T-cell (primary cell): ENCODE measurements around the gene CYSLTR2. TPM values are rescaled to one million over a fixed set of nuclear protein-coding genes. Genes with fewer than 3 reads are reported as not detected.

Experiments used
- ATAC-seq, 4 experiments: fragments of 200-7000 bp in 3 of 4; fragments of 150-1000 bp in 1 of 4; cut with Tn5 transposase; replicated peaks in 1 of 4; 1 replicate in 3 of 4; 2 replicates in 1 of 4; pipeline ENCODE4 v1.10.0; 2021; ENCODE audit warnings: moderate library complexity in 3 of 4, mild to moderate bottlenecking in 2 of 4, moderate number of reproducible peaks in 1 of 4
- CTCF ChIA-PET, 2 donors: fragments of 300-600 bp; sonication (Branson Sonifier 250); formaldehyde crosslinking; loops; one replicate each; lab custom pipeline; 2022; ENCODE audit warnings: antibody characterized with exemption in 2 of 2; lab: Charles Lee
- POLR2A ChIA-PET, 2 donors: fragments of 300-600 bp; sonication (Branson Sonifier 250); formaldehyde crosslinking; loops; one replicate each; lab custom pipeline; 2022; ENCODE audit warnings: antibody characterized with exemption in 2 of 2; lab: Charles Lee
- DNase-seq, 35 experiments: peaks; one replicate each; pipeline versions ENCODE4 v3.0.0 to v3.0.0-alpha.2; 2013 to 2023
- H3K27ac ChIP-seq: one replicate; pipeline ENCODE4 v1.5.1; 2013; ENCODE audit warnings: low read length
- H3K27me3 ChIP-seq, 2 experiments: replicated peaks in 1 of 2; 1 replicate in 1 of 2; 2 replicates in 1 of 2; pipeline versions ENCODE4 v1.6.1 to v1.7.0; 2013; ENCODE audit warnings: low read length in 1 of 2, mixed read lengths in 1 of 2; ENCODE audit not compliant: control insufficient read depth in 2 of 2, insufficient read depth in 2 of 2; ENCODE audit errors: extremely low read depth in 1 of 2
- H3K36me3 ChIP-seq, 2 donors: 1 replicate in 1 of 2; 2 replicates in 1 of 2; pipeline versions ENCODE4 v1.6.1 to v1.7.0; 2013; ENCODE audit warnings: low read length in 1 of 2; ENCODE audit not compliant: control insufficient read depth in 2 of 2, insufficient read depth in 1 of 2; ENCODE audit errors: extremely low read depth in 1 of 2
- H3K4me1 ChIP-seq, 2 experiments: 1 replicate in 1 of 2; 2 replicates in 1 of 2; pipeline versions ENCODE4 v1.6.1 to v1.7.0; 2013; ENCODE audit warnings: low read length in 2 of 2, mixed read lengths in 1 of 2; ENCODE audit not compliant: insufficient read depth in 2 of 2, control insufficient read depth in 1 of 2; ENCODE audit errors: extremely low read depth in 1 of 2
- H3K4me3 ChIP-seq, 2 donors: 1 replicate in 1 of 2; 2 replicates in 1 of 2; pipeline versions ENCODE4 v1.5.1 to v1.7.0; 2013; ENCODE audit warnings: mild to moderate bottlenecking in 2 of 2, low read length in 1 of 2, moderate library complexity in 1 of 2; ENCODE audit not compliant: control insufficient read depth in 1 of 2; ENCODE audit errors: extremely low read depth in 1 of 2
- H3K9me3 ChIP-seq: 2 replicates; pipeline ENCODE4 v1.7.0; 2013
- H3K27ac Mint-ChIP-seq, 2 donors: one replicate each; pipeline ENCODE4 v1.8.0; 2020 to 2021; ENCODE audit warnings: mild to moderate bottlenecking in 2 of 2, mixed read lengths in 2 of 2
- H3K27me3 Mint-ChIP-seq, 2 donors: one replicate each; pipeline ENCODE4 v1.8.0; 2021 to 2022; ENCODE audit warnings: mixed read lengths in 2 of 2
- H3K36me3 Mint-ChIP-seq: one replicate; pipeline ENCODE4 v1.8.0; 2021; ENCODE audit warnings: mixed read lengths
- H3K4me1 Mint-ChIP-seq, 3 donors: one replicate each; pipeline ENCODE4 v1.8.0; 2020 to 2022; ENCODE audit warnings: mixed read lengths in 3 of 3, mild to moderate bottlenecking in 1 of 3
- H3K4me3 Mint-ChIP-seq, 3 donors: one replicate each; pipeline ENCODE4 v1.8.0; 2020 to 2022; ENCODE audit warnings: mild to moderate bottlenecking in 3 of 3, mixed read lengths in 3 of 3, moderate library complexity in 3 of 3
- H3K9me3 Mint-ChIP-seq, 3 donors: one replicate each; pipeline ENCODE4 v1.8.0; 2020 to 2022; ENCODE audit warnings: mixed read lengths in 3 of 3
- WGBS: methylation state at CpG from one replicate; pipeline ENCODE4 v1.1.5; 2013; ENCODE audit warnings: missing lambda C conversion rate; ENCODE audit not compliant: insufficient coverage; 5-methylcytosine and 5-hydroxymethylcytosine counted together
- total RNA-seq, 35 experiments: library from RNA in 6 of 35; stranded (reverse) in 6 of 35; fragments of 120-200 nt in 1 of 35; gene quantifications; one replicate each; pipeline versions ENCODE4 v1.2.1 to v1.2.4 and lab custom pipeline; 2013 to 2026

CYSLTR2 gene
- total RNA-seq, 5 donors from 2014 or later (not counting 1 experiment from before 2014, with no cell fraction given): 1.7 to 6.2 (median 2.9) TPM

- no peaks in the 10 kb centered on the region for H3K27me3 Mint-ChIP-seq
- ChIA-PET CTCF (interaction anchor here (1.2 to 1.3 kb wide), 2 partner anchors 20 kb away, joined by 3 to 7 read pairs; no protein-coding TSS in a partner anchor), POLR2A (no interaction called here)
- H3K4me1 Mint-ChIP-seq: peaks cover 0 to 13% (median 12%) of the 10 kb centered on the region in 3 donors
- 65% methylated on average over 3 of the region's 4 CpGs for WGBS
- Histone ChIP-seq H3K27ac (no peak overlapping the region), H3K27me3 (no peaks in the 10 kb centered on the region), H3K4me1 (peaks cover 0 to 4% of the 10 kb centered on the region in 2 experiments), H3K4me3 (no peak overlapping the region), H3K9me3 (no peaks in the 10 kb centered on the region), H3K36me3 (no peaks in the 10 kb centered on the region)
- H3K9me3 Mint-ChIP-seq: no peaks in the 10 kb centered on the region
- H3K4me3 Mint-ChIP-seq: no peak overlapping the region
- H3K27ac Mint-ChIP-seq: no peak overlapping the region
- H3K36me3 Mint-ChIP-seq: no peaks in the 10 kb centered on the region
- DNase-seq (no peak), ATAC-seq (no peak)
These were observed 95.4 kb downstream of the CYSLTR2 start for GRCh38 chr13:48749144-48749543.

GRCh38 chr13:48749699-48750473 is 96.2 kb downstream of the CYSLTR2 start:
- DNase-seq (peak in 17 of 35 experiments; percentile 5 to 56 (median 13)), ATAC-seq (peak; percentile 34 to 82 (median 66))
- Histone ChIP-seq H3K27ac (no peak overlapping the region), H3K9me3 (no peaks in the 10 kb centered on the region), H3K36me3 (no peaks in the 10 kb centered on the region), H3K4me3 (no peak overlapping the region), H3K4me1 (peaks cover 0 to 4% of the 10 kb centered on the region in 2 experiments), H3K27me3 (no peaks in the 10 kb centered on the region)
- Mint-ChIP-seq H3K4me3 (peak overlapping the region in 2 of 3 donors; percentile 7 to 28), H3K36me3 (peaks cover 2% of the 10 kb centered on the region), H3K4me1 (peaks cover 0 to 13% (median 12%) of the 10 kb centered on the region in 3 donors), H3K27ac (no peak overlapping the region), H3K27me3 (no peaks in the 10 kb centered on the region), H3K9me3 (peaks cover 0 to 2% (median 0%) of the 10 kb centered on the region in 3 donors)
- CTCF ChIA-PET: interaction anchor here in 1 of 2 donors (1.1 to 1.3 kb wide), 2 partner anchors 19 to 416 kb away, joined by 5 to 7 read pairs; no protein-coding TSS in a partner anchor
- POLR2A ChIA-PET: interaction anchor here in 1 of 2 donors (0.7 kb wide), 1 partner anchor 18 kb away, joined by 3 read pairs; no protein-coding TSS in a partner anchor
- WGBS: 42% methylated on average over 5 of the region's 15 CpGs

GRCh38 chr13:48750588-48751383 is 97.1 kb downstream of the CYSLTR2 start:
- ChIA-PET CTCF (interaction anchor here (0.9 to 1.1 kb wide), 3 partner anchors 23 to 417 kb away, joined by 3 to 5 read pairs (median 3); no protein-coding TSS in a partner anchor), POLR2A (interaction anchor here in 1 of 2 donors (0.7 kb wide), 1 partner anchor 154 kb away, joined by 3 read pairs; no protein-coding TSS in a partner anchor)
- no peaks in the 10 kb centered on the region for H3K9me3 ChIP-seq
- H3K36me3 ChIP-seq: no peaks in the 10 kb centered on the region
- ATAC-seq: no peak
- Mint-ChIP-seq H3K4me3 (no peak overlapping the region), H3K36me3 (peaks cover 9% of the 10 kb centered on the region), H3K27me3 (no peaks in the 10 kb centered on the region), H3K27ac (no peak overlapping the region), H3K9me3 (peaks cover 0 to 8% (median 5%) of the 10 kb centered on the region in 3 donors), H3K4me1 (peaks cover 0 to 13% (median 12%) of the 10 kb centered on the region in 3 donors)
- no peak overlapping the region for H3K27ac ChIP-seq
- no peak for DNase-seq
- 93% methylated on average over 6 of the region's 9 CpGs for WGBS
- H3K4me1 ChIP-seq: peaks cover 0 to 4% of the 10 kb centered on the region in 2 experiments
- no peak overlapping the region for H3K4me3 ChIP-seq
- peaks cover 0 to 2% of the 10 kb centered on the region in 2 experiments for H3K27me3 ChIP-seq

GRCh38 chr13:48760626-48761025 is 106.9 kb downstream of the CYSLTR2 start:
- Histone ChIP-seq H3K4me1 (no peaks in the 10 kb centered on the region), H3K4me3 (no peak overlapping the region), H3K9me3 (no peaks in the 10 kb centered on the region), H3K36me3 (no peaks in the 10 kb centered on the region), H3K27ac (no peak overlapping the region), H3K27me3 (peaks cover 0 to 4% of the 10 kb centered on the region in 2 experiments)
- ATAC-seq (no peak), DNase-seq (no peak)
- Mint-ChIP-seq H3K36me3 (peaks cover 26% of the 10 kb centered on the region), H3K27me3 (peaks cover 0 to 9% of the 10 kb centered on the region in 2 donors), H3K4me1 (no peaks in the 10 kb centered on the region), H3K4me3 (no peak overlapping the region), H3K9me3 (peaks cover 3 to 39% (median 15%) of the 10 kb centered on the region in 3 donors), H3K27ac (no peak overlapping the region)
- ChIA-PET CTCF (no interaction called here), POLR2A (no interaction called here)
- 93% methylated on average over 8 of the region's 9 CpGs for WGBS

Other genes starting within 250 kb of the CYSLTR2 start
- 10 to 100 TPM; 36.0 to 93.5 (median 62.7) TPM for gene LPAR6, start 240.8 kb upstream of the CYSLTR2 start, total RNA-seq
- gene RCBTB2, start 120.8 kb upstream of the CYSLTR2 start, total RNA-seq: 10 to 100 TPM; 10.4 to 19.7 (median 16.2) TPM